Right lobe of liver (tissue), 4 donors: ENCODE data around the gene ZNF860.

ENCODE experiments used
- POLR2A ChIP-seq: fragments of 450-650 bp; IDR thresholded peaks from one replicate; pipeline ENCODE4 v1.6.1; 2017; ENCODE audit warnings: antibody characterized with exemption, mild to moderate bottlenecking
- TF ChIP-seq, protein P1 (sequence below), 4 donors: fragments of 200-600 bp in 3 of 4; fragments of 450-650 bp in 1 of 4; IDR thresholded peaks; one replicate each; pipeline versions ENCODE4 v1.5.1 to v1.8.0; 2016 to 2022; ENCODE audit warnings: antibody characterized with exemption in 4 of 4, mild to moderate bottlenecking in 2 of 4
- donor health status: DM: no; HTN: no; CAD: no.
- donor health status: DM: no; HTN: no; CAD: no.
- donor health status: DM: no; HTN: yes; CAD: no.

DNA sequence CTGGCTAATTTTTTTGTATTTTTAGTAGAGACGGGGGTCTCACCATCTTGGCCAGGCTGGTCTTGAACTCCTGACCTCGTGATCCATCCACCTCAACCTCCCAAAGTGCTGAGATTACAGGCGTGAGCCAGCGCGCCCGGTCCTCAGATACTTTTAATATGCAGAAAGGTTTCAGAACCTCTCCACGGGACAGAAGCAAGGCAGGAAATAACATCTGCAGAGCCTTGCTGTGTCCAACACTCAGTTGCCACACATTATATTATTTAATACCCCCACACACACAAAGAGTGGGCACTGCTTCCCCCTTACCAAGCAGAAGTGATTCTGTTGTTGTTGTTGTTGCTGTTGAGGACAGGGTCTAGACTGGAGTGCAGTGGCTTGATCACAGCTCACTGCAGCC, 28.5 kb upstream of the ZNF860 start:
- TF ChIP-seq, protein P1, sequence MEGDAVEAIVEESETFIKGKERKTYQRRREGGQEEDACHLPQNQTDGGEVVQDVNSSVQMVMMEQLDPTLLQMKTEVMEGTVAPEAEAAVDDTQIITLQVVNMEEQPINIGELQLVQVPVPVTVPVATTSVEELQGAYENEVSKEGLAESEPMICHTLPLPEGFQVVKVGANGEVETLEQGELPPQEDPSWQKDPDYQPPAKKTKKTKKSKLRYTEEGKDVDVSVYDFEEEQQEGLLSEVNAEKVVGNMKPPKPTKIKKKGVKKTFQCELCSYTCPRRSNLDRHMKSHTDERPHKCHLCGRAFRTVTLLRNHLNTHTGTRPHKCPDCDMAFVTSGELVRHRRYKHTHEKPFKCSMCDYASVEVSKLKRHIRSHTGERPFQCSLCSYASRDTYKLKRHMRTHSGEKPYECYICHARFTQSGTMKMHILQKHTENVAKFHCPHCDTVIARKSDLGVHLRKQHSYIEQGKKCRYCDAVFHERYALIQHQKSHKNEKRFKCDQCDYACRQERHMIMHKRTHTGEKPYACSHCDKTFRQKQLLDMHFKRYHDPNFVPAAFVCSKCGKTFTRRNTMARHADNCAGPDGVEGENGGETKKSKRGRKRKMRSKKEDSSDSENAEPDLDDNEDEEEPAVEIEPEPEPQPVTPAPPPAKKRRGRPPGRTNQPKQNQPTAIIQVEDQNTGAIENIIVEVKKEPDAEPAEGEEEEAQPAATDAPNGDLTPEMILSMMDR (IDR thresholded peaks at IDR 0.05): no peak
- no peak for TF ChIP-seq POLR2A
